Ovary (tissue), 3 donors: ENCODE results near the gene ADAM10.

Experiments used
- EP300 ChIP-seq: sonication (generic); formaldehyde crosslinking; IDR thresholded peaks from one replicate; pipeline ENCODE4 v1.6.1; 2017; ENCODE audit warnings: antibody characterized with exemption
- POLR2A ChIP-seq: fragments of 450-650 bp; IDR thresholded peaks from one replicate; pipeline ENCODE4 v1.6.1; 2017; ENCODE audit warnings: antibody characterized with exemption, mild to moderate bottlenecking, moderate library complexity
- TF ChIP-seq, protein P1 (sequence below), 3 donors: fragments of 450-650 bp in 2 of 3; fragments of 200-600 bp in 1 of 3; IDR thresholded peaks; one replicate each; pipeline versions ENCODE4 v1.5.1 to v1.8.0; 2016 to 2022; ENCODE audit warnings: antibody characterized with exemption in 3 of 3, mild to moderate bottlenecking in 1 of 3
- donor health status: DM: no; HTN: no; CAD: no.

DNA sequence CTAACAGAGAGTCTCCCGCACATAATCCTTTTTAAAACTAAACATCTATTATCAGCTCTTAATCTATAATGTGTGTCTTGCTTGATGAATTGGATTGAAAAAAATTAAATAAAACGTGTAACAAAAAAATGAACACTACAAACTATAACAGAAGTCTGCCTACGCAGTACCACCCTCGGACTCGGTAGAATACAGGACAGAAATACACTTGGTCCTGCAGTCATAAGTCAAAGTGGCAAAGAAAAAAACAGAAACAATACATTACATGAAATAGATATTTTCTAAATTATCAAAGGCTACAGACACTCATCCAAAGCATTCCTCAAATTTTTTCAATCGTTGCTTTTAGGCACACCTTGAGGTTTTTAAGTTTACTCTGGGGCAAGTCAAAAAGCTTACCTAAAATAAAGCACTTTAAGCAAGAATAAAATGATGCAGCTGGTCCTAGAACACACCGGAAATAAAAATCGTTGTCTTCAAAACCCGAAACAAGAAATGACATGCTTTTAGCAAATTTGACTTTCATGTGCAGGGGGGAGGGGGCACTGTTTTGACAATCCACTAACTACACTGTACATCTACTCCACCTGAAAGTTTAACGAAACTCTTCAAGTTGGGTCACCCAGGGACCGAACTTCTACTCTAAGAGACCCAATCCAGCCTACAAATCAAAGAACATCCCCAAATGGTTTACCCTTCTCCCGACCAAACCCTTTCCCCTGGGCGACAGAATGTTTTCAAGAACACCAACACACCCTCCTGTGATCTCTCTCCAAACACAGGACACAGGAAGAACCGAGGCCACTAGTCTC is 1.3 kb downstream of the ADAM10 start:
- TF ChIP-seq, protein P1, sequence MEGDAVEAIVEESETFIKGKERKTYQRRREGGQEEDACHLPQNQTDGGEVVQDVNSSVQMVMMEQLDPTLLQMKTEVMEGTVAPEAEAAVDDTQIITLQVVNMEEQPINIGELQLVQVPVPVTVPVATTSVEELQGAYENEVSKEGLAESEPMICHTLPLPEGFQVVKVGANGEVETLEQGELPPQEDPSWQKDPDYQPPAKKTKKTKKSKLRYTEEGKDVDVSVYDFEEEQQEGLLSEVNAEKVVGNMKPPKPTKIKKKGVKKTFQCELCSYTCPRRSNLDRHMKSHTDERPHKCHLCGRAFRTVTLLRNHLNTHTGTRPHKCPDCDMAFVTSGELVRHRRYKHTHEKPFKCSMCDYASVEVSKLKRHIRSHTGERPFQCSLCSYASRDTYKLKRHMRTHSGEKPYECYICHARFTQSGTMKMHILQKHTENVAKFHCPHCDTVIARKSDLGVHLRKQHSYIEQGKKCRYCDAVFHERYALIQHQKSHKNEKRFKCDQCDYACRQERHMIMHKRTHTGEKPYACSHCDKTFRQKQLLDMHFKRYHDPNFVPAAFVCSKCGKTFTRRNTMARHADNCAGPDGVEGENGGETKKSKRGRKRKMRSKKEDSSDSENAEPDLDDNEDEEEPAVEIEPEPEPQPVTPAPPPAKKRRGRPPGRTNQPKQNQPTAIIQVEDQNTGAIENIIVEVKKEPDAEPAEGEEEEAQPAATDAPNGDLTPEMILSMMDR (IDR thresholded peaks at IDR 0.05), result no peak
- TF ChIP-seq POLR2A (no peak), EP300 (no peak)
